HepG2 (cell line): ENCODE measurements around the gene NEK8. TPM values are rescaled to one million over a fixed set of nuclear protein-coding genes. Genes with fewer than 3 reads are reported as not detected.
A peak's percentile ranks its signal among the peaks of the same experiment; 100 is the strongest.

ENCODE experiments used
- ADNP ChIP-seq: sonication (generic); formaldehyde crosslinking; IDR thresholded peaks from 2 replicates; pipeline ENCODE4 v1.4.0; 2020; ENCODE audit warnings: missing genetic modification reagents
- CBX2 ChIP-seq, 2 experiments: fragments of 200-600 bp in 1 of 2; sonication (generic); formaldehyde crosslinking in 1 of 2; IDR thresholded peaks; 2 replicates each; pipeline versions ENCODE4 v1.7.0 to v1.8.1; 2018 to 2022; ENCODE audit warnings: low read depth in 2 of 2, low read length in 1 of 2, mild to moderate bottlenecking in 1 of 2, missing genetic modification reagents in 1 of 2
- CERS6 ChIP-seq: sonication (generic); formaldehyde crosslinking; IDR thresholded peaks from 2 replicates; pipeline ENCODE4 v1.5.0; 2020; ENCODE audit warnings: missing genetic modification reagents
- DMTF1 ChIP-seq: sonication (generic); formaldehyde crosslinking; IDR thresholded peaks from 2 replicates; pipeline ENCODE4 v1.4.0; 2020; ENCODE audit warnings: mild to moderate bottlenecking, missing genetic modification reagents
- HNRNPLL ChIP-seq: fragments of 200-400 bp; formaldehyde crosslinking; IDR thresholded peaks from 2 replicates; pipeline ENCODE4 v1.6.1; 2017; ENCODE audit warnings: mild to moderate bottlenecking, low read depth, low read length; ENCODE audit not compliant: poor library complexity, severe bottlenecking
- HOXA5 ChIP-seq: sonication (generic); formaldehyde crosslinking; IDR thresholded peaks from 2 replicates; pipeline ENCODE4 v1.4.0; 2020; ENCODE audit warnings: missing genetic modification reagents
- PAX8 ChIP-seq: sonication (generic); formaldehyde crosslinking; IDR thresholded peaks from 2 replicates; pipeline ENCODE4 v1.8.0; 2022; ENCODE audit warnings: mild to moderate bottlenecking, missing genetic modification reagents, borderline replicate concordance
- PRDM4 ChIP-seq: sonication (generic); formaldehyde crosslinking; IDR thresholded peaks from 2 replicates; pipeline ENCODE4 v1.9.0; 2021; ENCODE audit warnings: missing genetic modification reagents, borderline replicate concordance
- SOX6 ChIP-seq, 2 experiments: fragments of 450-650 bp in 1 of 2; sonication (generic) in 1 of 2; formaldehyde crosslinking in 1 of 2; IDR thresholded peaks; 2 replicates each; pipeline versions ENCODE4 v1.4.0 to v1.6.1; 2017 to 2020; ENCODE audit warnings: antibody characterized with exemption in 1 of 2, mild to moderate bottlenecking in 1 of 2, missing genetic modification reagents in 1 of 2
- SP1 ChIP-seq, 2 experiments: fragments of 450-650 bp in 1 of 2; sonication (generic) in 1 of 2; formaldehyde crosslinking in 1 of 2; IDR thresholded peaks; 2 replicates each; pipeline versions ENCODE4 v1.4.0 to v1.6.1; 2016 to 2020; ENCODE audit warnings: missing genetic modification reagents in 1 of 2
- SPEN ChIP-seq: sonication (generic); formaldehyde crosslinking; IDR thresholded peaks from 2 replicates; pipeline ENCODE4 v1.5.1; 2020; ENCODE audit warnings: low read depth, mild to moderate bottlenecking, missing genetic modification reagents
- SRSF1 ChIP-seq: fragments of 200-400 bp; formaldehyde crosslinking; optimal IDR thresholded peaks from 2 replicates; pipeline ENCODE3; 2017; ENCODE audit warnings: mild to moderate bottlenecking, low read depth, low read length, moderate library complexity
- YY1 ChIP-seq: IDR thresholded peaks from 2 replicates; pipeline ENCODE4 v1.6.1; 2011; ENCODE audit warnings: low read length, low read depth, moderate library complexity, mild to moderate bottlenecking; ENCODE audit not compliant: insufficient read depth, insufficient replicate concordance
- ZBTB49 ChIP-seq: sonication (generic); formaldehyde crosslinking; IDR thresholded peaks from 2 replicates; pipeline ENCODE4 v1.4.0; 2020; ENCODE audit warnings: missing genetic modification reagents, borderline replicate concordance
- ZNF580 ChIP-seq: IDR thresholded peaks from 2 replicates; pipeline ENCODE4 v1.6.1; 2016; ENCODE audit warnings: low read depth, borderline replicate concordance
- ZNF766 ChIP-seq: sonication (generic); formaldehyde crosslinking; IDR thresholded peaks from 2 replicates; pipeline ENCODE4 v1.5.0; 2020; ENCODE audit warnings: missing genetic modification reagents, borderline replicate concordance
- polyA plus RNA-seq, 8 experiments: library from polyadenylated mRNA; depleted of rRNA in 3 of 8; stranded (reverse) in 7 of 8; unstranded in 1 of 8; fragments of >200 nt; fragmentation: Illumina TruSeq in 4 of 8; extraction: Trizol in 4 of 8; gene quantifications; 2 replicates each; pipeline versions ENCODE4 v1.2.1 to v1.2.3, GENCODE V29; 2011 to 2016; ENCODE audit warnings: low read depth in 4 of 8, missing spikeins in 1 of 8, mixed read lengths in 1 of 8; ENCODE audit not compliant: insufficient read depth in 1 of 8
- total RNA-seq, 5 experiments: library from RNA; depleted of rRNA; stranded (reverse); fragments of >200 nt; fragmentation: Illumina TruSeq; extraction: Trizol; gene quantifications; 2 replicates each; pipeline ENCODE4 v1.2.3, GENCODE V29; 2016; ENCODE audit warnings: low read depth in 1 of 5
- TF ChIP-seq, protein P1 (sequence below): sonication (generic); formaldehyde crosslinking; IDR thresholded peaks from 2 replicates; pipeline ENCODE4 v1.8.0; 2022; ENCODE audit warnings: missing genetic modification reagents, mild to moderate bottlenecking, borderline replicate concordance

The NEK8 gene
- total and polyA plus RNA-seq, 2 of the 13 experiments (the other 11 are each of a cell fraction or from before 2014, with no cell fraction given): 5.8 to 13.5 TPM

- TF ChIP-seq SOX6 (IDR thresholded peaks at IDR 0.05): no peak
- peak; percentile 94 for TF ChIP-seq SOX6 (CRISPR knock-in tag; IDR thresholded peaks at IDR 0.05)
- no peak for TF ChIP-seq CBX2 (IDR thresholded peaks at IDR 0.05; ENCODE audit: low read depth, low read length)
- no peak for TF ChIP-seq CBX2 (CRISPR knock-in tag; IDR thresholded peaks at IDR 0.05; ENCODE audit: low read depth)
- no peak for TF ChIP-seq SRSF1
- TF ChIP-seq HOXA5: peak; percentile 66; the same call in 1 of the 2 replicates
- peak; percentile 61 for TF ChIP-seq SPEN
- TF ChIP-seq ZNF766: 0 out of 2 replicates have a peak, but pooled peaks have one; percentile 45
- TF ChIP-seq ZNF580 (CRISPR knock-in tag): 0 out of 2 replicates have a peak, but pooled peaks have one; percentile 72
- no peak for TF ChIP-seq SP1 (IDR thresholded peaks at IDR 0.05)
- peak; percentile 39; the same call in 1 of the 2 replicates for TF ChIP-seq SP1 (CRISPR knock-in tag; IDR thresholded peaks at IDR 0.05)
- TF ChIP-seq, protein P1, sequence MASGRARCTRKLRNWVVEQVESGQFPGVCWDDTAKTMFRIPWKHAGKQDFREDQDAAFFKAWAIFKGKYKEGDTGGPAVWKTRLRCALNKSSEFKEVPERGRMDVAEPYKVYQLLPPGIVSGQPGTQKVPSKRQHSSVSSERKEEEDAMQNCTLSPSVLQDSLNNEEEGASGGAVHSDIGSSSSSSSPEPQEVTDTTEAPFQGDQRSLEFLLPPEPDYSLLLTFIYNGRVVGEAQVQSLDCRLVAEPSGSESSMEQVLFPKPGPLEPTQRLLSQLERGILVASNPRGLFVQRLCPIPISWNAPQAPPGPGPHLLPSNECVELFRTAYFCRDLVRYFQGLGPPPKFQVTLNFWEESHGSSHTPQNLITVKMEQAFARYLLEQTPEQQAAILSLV: peak; percentile 72; the same call in 1 of the 2 replicates
- no peak for TF ChIP-seq PRDM4 (CRISPR knock-in tag)
- no peak for TF ChIP-seq ZBTB49 (CRISPR knock-in tag)
- no peak for TF ChIP-seq HNRNPLL
- TF ChIP-seq PAX8 (CRISPR knock-in tag): no peak
- no peak for TF ChIP-seq DMTF1 (CRISPR knock-in tag)
- peak; percentile 61 for TF ChIP-seq YY1
- TF ChIP-seq ADNP (CRISPR knock-in tag): no peak
- TF ChIP-seq CERS6 (CRISPR knock-in tag): no peak
These were observed 30.2 kb upstream of the NEK8 start (continued) for GRCh38 chr17:28698253-28698941.
